NCI-H345 treated with DMSO at 0.1 percent for 48 hours (cell line): ENCODE measurements around the gene LHFPL4.
"Not testable (repeated sequence)": the region's sequence is repeated elsewhere in the genome, so short reads cannot be mapped to it uniquely, and the experiment has no call there.

Experiments used
- DNase-seq: peaks from one replicate; lab custom pipeline; 2025; ENCODE audit not compliant: unreplicated experiment; lab: John Stamatoyannopoulos, UW

Gene LHFPL4

DNA sequence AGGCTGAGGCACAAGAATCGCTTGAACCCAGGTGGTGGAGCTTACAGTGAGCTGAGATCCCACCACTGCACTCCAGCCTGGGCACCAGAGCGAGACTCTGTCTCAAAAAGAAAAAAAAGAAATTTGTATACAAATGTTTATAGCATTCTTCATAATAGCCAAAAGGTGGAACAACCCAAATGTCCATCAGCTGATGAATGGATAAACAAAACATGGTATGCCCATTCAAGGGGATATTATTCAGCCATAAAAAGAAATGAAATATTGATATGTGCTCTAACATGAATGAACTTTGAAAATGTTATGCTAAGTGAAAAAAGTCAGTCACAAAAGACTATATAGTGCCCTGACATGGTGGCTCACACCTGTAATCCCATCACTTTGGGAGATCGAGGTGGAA is 11.4 kb downstream of the LHFPL4 start:
- DNase-seq: no peak

DNA sequence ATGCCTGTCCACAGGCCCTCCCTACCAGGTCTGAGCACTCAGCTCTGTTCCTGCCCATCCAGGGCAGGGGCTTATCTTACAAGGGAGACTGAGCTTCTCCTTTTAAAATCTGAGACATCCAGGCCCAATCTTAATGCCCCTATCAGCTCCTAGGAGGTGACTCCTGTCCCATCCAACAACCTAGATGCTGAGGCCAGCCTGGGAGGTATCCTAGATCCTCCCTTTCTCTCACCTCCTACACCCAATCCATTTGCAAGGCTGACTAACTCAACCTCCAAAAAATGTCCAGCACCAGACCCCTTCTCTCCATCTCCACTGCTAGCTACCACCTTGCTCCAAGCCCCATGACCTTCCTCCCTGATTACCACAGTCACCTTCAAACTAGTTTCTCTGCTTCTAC is 17.4 kb downstream of the LHFPL4 start:
- no peak for DNase-seq

DNA sequence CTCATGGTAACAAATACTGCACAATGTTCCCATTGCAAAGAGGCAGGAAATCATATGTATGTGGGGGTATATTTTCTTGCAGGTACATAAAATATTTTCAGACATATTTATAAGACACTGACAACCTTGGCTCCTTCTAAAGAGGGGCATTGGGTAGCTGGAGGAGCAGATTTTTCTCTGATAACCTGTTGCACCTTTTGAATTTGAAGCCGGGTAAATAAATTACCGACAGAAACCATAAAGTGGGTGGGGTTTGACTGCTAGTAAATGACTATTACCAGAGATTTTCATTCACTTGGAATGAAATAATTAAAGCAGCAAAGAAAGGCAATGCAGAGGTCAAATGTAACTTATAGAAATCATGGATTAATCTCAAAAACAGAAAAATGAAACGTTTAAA is 19.2 kb downstream of the LHFPL4 start:
- DNase-seq: no peak

DNA sequence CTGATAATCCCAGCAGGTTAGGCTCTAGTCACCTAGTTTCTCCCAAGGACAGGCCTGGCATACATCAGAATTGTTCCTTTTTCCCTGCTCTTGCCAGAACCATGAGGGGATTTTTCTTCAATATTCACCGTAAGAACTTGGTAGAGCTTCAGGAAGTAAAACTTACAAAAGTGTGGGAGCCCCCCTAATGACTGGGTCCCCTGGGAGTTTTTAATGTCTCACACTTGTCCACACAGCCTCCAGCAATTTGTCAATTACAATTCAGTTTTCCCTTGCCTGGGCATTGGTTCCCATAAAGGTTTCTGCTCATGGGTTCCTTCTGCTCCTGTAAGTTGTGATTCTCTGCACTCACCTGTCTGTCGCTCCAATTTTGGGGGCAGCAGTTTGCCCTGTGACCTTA is 28.5 kb downstream of the LHFPL4 start:
- DNase-seq: no peak

DNA sequence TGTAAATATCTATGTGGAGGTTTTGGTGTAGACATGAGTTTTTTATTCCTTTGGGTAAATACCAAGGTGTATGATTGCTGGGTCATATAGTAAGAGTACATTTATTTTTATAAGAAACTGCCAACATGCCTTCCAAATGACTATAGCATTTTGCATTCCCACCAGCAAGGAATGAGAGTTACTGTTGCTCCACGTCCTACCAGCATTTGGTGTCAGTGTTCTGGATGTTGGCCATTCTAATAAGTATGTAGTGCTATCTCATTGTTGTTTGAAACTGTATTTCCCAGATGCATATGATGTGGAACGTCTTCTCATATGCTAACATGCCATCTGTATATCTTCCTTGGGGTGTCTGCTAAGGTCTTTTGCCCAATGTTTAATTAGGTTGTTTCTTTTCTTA is 38.7 kb downstream of the LHFPL4 start:
- DNase-seq: no peak

DNA sequence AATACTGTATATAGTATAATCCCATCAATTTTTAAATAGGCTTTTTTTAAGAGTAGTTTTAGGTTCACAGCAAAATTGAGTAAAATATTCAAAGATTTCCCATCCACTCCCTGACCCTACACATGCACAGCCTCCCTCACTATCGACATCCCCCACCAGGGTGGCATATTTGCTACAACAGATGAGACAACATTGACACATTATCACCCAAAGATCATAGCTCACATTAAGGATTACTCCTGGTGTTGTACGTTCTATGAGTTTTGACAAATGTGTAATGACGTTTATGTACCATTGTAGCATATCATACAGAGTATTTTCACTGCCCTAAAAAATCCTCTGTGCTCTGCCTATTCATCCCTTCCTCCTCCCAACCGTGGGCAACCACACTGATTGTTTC is 39.3 kb downstream of the LHFPL4 start:
- no peak for DNase-seq

DNA sequence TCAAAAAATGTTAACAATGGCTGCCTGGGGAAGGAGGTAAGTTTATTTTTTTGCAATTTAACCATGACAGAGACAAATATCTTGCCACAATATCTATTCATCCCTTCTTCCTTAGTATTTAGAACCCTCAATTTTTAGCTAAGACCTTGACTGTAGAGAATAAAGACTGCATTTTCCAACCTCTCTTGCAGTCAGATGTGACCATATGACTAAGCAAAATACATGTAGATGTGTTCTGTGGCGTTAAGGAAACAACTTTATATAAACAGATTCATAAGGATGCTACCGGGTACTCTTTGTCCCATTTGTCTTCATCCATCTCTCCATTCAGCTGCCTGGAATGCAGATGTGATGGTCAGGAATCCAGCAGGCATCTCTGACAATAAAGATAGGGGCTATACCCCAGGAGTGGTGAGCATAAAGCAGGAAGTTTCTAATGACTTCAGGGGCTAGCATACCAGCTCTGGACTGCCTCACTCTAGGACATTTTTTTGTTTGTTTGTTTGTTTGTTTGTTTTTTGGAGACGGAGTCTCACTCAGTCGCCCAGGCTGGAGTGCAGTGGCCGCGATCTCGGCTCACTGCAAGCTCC is 41.1 kb downstream of the LHFPL4 start:
- DNase-seq: no peak

DNA sequence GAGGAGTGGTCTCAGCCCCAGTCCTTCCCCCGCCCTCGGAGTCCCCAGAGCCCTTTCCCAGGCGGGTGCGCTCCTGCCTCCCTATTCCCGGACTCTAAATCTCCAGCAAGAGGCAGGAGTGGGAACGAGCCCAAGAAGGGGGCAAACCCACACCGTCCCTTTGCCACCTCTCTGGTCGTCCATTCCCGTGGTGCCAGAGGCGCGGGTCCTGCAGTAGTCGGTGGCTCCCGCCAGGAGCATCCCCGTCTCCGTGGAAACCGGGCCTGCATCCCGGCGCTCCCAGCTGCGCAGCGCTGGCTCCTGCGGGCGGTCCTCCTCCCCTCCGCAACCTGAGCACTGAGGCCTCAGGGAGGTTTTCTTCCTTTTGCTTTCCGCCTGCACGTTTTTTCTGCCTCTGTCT is 44.8 kb downstream of the LHFPL4 start:
- DNase-seq: no peak

DNA sequence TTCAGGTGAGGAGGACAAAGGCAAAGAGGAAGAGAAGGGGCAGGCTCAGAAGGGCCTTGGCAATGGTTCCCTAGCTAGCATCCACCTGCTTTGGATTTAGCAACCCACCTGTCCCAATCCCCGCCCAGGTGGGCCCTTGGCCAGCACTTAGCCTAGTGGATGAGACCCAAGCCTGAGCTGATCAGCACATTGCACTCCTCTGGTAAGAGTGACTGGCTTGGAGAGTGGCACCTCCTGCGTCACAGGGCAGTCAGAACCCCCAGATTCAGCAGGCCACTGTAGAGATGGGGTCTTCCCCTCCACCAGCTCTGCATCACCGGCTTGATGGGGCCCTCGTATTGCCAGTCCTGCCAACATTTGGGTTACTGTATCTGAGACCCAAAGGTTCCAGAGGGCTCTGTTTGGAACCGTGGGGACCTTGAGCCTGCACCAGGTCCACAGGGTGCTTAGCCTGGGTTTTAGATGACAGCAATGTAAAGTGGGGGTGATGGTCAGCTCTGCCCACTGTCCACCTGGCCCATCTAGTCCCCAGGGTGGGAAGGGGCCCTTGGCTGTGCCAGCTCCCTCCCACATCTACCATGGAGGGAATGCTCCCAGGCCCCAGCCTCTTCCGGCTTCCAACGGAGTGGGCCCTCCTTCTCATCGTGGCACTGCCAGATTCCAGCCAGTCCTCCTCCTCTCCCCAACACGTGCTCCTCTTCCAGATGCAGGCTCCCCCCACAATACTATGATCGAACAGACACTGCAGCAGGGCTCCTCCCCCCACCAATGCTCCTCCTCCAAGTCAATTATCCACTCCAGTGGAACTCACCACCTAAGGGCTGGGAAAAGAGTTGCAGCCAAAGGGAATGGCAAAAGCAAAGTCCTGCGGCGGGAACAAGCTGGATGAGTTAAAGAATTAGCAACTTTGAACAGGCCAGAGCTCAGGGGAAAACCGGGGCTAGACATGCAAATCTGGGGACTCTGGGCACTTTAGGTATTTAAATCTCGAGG is 45.7 kb downstream of the LHFPL4 start:
- DNase-seq: no peak

DNA sequence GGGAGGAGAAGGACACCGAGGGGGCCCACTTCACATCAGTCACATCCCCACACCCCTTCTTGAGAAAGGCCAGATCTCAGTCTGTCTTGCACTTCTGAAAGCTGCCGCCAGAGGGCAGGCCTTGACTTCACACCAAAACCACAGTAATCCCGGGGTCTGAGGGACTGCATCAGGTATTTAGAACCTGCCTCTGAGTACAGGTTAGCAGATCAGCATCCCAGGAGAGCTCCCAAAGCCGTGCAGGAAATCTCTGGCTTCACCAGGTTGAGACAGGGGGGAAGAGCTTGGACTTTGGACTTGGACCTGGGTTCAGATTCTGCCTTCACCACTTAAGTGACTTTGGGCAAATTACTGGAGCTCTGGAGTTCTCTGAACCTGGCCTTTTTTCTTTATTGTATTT is 50.3 kb downstream of the LHFPL4 start:
- DNase-seq: peak; percentile 17

DNA sequence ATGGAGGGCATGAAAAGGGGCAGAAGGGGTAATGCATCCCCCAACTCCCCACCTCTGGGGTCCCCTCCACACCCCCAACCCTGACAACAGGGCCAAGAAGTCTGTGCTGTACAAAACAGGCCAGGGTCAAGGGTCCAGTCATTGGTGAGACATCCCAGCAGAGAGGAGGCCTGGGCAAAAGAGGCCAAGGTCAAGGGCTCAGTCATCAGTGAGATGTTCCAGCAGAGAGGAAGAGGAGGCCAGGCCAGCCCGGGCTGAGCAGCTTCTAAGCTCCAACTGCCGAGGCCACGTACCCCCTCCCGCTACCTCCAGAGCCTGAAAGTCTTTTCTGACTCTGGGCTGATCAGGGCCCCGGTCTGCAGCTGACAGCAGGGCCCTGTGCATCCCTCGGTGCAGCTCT is 52.4 kb downstream of the LHFPL4 start:
- DNase-seq: no peak

DNA sequence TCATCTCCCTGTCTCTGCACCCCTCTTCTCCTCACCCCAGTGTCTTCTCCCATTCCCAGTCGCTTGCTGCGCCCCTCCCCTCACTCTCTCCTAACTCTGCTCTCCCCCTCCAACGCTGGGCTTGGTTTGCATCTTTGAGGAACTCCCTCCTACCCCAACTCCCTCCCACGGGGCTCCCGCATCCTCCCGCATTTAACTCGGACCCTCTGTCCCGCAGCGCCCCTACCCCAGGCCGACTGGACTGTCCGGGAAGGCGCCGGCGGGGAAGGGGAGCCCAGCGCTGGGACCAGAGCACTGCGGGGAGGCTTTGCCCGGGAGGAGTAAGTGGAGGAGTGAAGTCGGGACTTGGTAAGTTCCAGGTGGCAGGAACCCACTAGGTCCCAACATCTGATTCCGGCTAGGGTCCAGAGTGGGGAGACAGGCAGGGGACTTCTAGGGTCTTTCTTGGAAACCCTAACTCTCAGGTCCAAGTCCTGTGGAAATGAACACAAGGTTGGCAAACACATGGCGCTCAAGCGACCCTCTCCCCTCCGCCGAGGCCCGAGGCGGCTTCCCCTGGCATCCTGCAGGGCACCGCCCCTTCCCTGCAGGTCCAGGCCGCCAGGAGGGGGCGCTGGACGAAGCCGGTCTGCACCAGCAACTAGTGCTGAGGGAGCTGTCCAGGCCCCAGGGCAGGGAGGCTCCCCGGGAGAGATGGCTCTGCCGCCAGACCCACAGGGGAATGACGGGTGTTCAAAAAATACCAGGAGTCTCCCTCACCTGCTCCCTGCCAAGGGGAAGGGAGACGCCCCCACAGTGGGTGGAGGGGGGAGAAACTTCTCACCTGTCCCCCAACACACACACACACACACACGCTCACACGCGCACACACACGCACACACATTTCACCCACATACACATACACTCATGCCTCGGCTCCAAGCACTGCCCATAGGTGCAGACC is 53.2 kb downstream of the LHFPL4 start:
- no peak for DNase-seq

DNA sequence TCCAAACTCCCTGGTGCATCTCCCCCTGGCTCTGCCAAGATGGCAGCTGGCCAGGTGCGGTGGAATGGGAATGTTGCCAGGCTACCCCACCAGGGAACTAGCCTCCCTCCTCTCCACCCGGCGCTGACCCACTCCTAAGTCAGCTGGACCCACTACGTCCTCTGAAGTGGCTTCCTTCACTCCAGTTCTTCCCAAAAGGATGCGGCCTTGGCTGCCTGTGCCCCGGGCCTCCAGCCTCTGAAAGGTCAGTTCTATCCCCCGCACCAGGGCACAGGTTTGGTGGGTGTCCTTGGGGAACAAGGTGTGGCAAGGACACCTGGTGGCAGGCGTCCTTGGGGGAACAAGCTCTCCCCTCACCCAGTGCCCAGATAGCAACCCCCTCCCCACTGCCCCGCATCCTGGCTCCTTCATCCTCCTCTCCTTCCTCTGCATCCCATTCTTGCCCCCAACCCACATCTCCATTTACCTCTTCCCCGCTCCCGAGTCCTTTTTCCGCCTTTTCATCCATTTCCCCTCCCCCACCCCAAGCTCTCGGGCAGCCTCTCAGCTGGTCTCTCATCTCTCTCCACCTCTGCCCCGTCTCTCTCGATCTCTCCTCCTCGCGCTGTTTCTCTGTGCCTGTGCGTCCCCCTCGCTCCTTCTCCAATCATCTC is 54.0 kb downstream of the LHFPL4 start:
- DNase-seq: no peak

DNA sequence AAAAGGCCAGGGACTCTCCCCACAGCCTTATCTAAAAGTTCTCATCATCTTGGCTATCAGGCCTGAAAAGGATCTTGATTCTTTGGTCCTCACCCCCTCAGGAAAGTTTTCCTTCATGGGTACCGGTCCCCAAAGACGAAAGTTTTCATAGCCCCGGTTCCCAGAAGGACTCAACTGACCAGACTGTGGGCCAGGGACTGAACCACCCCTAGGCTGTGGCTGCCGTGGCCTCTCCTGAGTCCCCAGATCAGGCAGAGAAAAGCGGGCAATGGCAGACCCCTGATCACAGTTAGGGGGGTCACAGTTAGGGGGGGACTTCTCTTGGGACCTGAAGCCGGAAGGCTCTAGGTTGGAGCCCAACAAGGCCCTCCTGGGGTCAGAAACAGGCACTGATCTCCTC is 54.8 kb downstream of the LHFPL4 start:
- DNase-seq: no peak

DNA sequence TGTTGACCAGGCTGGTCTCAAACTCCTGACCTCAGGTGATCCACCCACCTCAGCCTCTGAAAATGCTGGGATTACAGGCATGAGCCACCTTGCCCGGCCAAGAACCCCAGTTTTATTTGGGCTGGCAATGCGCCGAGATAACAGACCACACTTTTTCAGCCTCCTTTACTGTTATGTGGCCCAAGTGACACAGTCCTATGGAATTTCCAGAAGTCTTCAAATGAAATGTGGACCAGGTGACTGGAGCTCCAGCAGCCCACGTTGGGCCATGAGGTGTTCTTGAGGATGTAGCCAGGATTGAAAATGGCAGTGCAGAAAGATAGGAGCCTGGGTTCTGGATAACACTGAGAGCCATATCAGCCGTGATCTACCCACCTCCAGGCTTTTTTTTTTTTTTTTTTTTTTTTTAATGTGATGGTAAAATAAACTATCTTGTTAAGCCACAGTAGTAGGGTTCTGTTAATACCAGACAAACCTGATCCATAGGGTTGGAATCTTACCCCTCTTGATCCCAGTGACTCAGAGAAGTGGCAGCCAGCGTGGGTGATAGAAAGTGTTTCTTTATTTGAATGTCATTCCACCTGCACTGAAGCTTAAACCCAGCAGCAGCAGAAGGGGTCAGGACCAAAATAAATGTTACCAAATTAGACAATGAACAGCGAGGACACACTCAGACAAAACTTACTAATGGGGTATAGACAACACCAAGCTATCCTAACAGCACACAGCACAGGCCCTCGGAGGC is 55.6 kb downstream of the LHFPL4 start:
- DNase-seq: no peak

DNA sequence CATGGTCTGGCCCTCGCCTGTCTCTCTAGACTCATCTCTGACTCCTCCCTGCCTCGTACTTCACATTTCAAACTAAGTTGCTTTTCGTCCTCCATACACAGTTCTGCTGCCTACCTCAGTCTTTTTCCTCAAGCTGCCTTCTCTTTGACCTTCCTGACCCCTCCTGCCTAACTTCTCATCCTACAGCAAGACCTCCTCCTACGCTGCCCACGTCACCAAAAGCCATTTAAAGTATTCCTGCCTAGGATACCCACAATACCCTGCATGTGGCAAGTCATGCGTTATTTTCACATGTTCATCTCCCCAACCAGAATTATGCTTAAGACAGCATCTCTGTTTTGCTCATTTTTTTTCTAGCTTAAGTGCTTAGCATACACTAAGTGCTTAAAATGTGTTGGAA is 56.7 kb downstream of the LHFPL4 start:
- no peak for DNase-seq

DNA sequence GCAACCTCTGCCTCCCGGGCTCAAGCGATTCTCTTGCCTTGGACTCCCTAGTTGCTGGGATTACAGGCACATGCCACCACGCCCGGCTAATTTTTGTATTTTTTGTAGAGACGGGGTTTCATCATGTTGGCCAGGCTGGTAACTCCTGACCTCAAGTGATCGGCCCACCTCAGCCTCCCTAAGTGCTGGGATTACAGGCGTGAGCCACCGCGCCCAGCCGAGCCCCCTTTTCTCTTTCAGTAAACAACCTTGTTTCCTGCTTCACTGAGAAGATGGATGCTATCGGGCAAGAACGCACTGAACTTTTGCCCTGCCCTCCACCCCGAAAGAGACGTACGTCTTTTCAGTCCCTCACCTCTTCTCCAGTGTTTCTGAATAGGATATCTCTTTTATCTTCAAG is 59.6 kb downstream of the LHFPL4 start:
- not testable (repeated sequence) for DNase-seq

DNA sequence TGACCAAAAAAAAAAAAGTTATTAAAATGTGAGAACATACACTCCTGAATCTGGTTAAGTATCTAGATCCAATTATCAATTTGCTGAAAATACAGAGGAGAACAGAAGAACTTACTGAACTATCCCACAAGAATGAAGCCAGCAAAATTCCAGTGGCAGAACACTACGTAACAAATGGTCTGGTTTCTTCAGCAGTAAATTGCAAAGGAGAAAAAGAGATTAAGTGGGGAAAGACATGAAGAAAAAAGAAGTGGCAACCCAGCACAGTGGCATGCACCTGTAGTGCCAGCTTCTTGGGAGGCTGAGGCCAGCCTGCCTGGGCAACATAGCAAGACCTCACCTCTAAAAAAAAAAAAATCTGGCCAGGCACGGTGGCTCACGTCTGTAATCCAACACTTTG is 62.1 kb downstream of the LHFPL4 start:
- no peak for DNase-seq

DNA sequence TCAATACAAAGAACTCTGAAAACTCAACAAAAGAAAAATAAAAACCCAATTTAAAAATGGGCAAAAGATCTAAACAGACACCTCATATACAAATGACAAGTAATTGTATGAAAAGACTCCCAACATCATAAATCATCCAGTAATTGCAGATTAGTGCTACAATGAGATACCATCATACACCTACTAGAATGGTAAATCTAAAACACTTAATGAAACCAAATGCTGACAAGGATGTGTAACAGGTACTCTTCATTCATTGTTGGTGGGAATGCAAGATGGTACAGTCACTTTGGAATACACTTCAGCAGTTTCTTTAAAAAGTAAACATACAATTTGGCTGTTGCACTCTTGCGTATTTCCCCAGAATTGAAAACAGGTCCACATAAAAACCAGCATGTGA is 68.4 kb downstream of the LHFPL4 start:
- no peak for DNase-seq

DNA sequence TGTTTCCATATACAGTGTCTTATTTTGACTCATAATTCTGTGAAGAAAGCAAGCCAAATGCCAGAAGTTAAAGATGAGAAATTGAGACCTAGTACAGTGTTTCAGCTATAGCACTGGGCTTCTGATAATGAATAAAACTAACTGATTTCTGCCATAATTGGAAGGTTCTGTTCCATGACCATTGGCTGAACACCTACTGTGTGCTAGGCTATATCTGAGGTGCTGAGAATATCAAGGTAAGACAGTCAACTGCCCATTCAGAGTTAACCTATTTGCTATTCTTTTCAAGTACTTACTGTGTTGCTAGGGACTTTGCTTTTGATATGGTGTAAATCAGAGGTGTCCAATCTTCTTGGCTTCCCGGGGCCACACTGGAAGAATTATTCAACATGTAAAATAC is 73.4 kb downstream of the LHFPL4 start:
- DNase-seq: no peak
